ENCODE results near the gene HBG2. TPM values are rescaled to one million over a fixed set of nuclear protein-coding genes. Genes with fewer than 3 reads are reported as not detected.

Gene HBG2
- total and polyA plus RNA-seq, 2 of the 4 experiments (the other 2 are of a cell fraction), result 0.54 TPM; not detected in 1

- Histone ChIP-seq H4K91ac (ENCODE audit: insufficient read depth, low read depth, low read length) (no peak overlapping the region), H3K9me1 (ENCODE audit: insufficient read depth, low read length) (no peaks in the 10 kb centered on the region), H3K27me3 (ENCODE audit: control insufficient read depth, insufficient read depth, low read length) (no peaks in the 10 kb centered on the region), H4K5ac (ENCODE audit: low read depth, low read length) (0 out of 2 replicates have a peak overlapping the region, but pooled peaks have one; percentile 29), H2AK5ac (ENCODE audit: low read depth, low read length) (no peak overlapping the region), H4K20me1 (ENCODE audit: insufficient read depth, low read length) (no peaks in the 10 kb centered on the region), H3K56ac (ENCODE audit: extremely low read depth, insufficient read depth, low read length) (no peak overlapping the region), H3K23ac (ENCODE audit: low read depth, low read length) (no peak overlapping the region), H3K79me1 (ENCODE audit: low read depth in 1 of 2, low read length in 2 of 2) (no peaks in the 10 kb centered on the region), H2BK5ac (ENCODE audit: low read depth, low read length, poor library complexity, severe bottlenecking) (no peak overlapping the region), H3K4me2 (ENCODE audit: low read depth, low read length) (no peak overlapping the region), H3K36me3 (ENCODE audit: control insufficient read depth, insufficient read depth, low read length) (no peaks in the 10 kb centered on the region), H2AFZ (replicated peaks; ENCODE audit: low read length, poor library complexity) (no peak overlapping the region), H3K4me3 (ENCODE audit: insufficient read depth, low read depth, low read length) (no peak overlapping the region), H2BK120ac (ENCODE audit: low read depth, low read length) (no peak overlapping the region), H3K9me3 (ENCODE audit: control insufficient read depth, insufficient read depth, low read length) (no peaks in the 10 kb centered on the region), H3K9ac (ENCODE audit: low read depth, low read length) (no peak overlapping the region), H3K14ac (replicated peaks; ENCODE audit: low read depth, low read length) (no peak overlapping the region), H2AK9ac (replicated peaks; ENCODE audit: low read depth, low read length, poor library complexity) (no peak overlapping the region), H4K8ac (ENCODE audit: low read depth in 2 of 2, low read length in 2 of 2) (no peak overlapping the region), H3K27ac (ENCODE audit: insufficient read depth, low read length) (no peak overlapping the region), H2BK15ac (ENCODE audit: low read depth, low read length) (no peak overlapping the region), H3K18ac (ENCODE audit: low read depth, low read length) (peak overlapping the region; percentile 61; the same call in 1 of the 2 replicates), H2BK20ac (ENCODE audit: low read depth, low read length) (no peak overlapping the region), H3K4ac (ENCODE audit: low read depth, low read length) (no peak overlapping the region), H3K4me1 (ENCODE audit: control insufficient read depth, insufficient read depth, low read length) (no peaks in the 10 kb centered on the region)
- no TSS peak for BruUV-seq (replicated peaks)
- intact Hi-C loops (cut with micrococcal nuclease), result no loop called here
- dilution Hi-C loops (cut with HindIII; ENCODE audit: low sequenced_read_pairs, unreplicated experiment), result no loop called here
- ChIA-PET POLR2A (ENCODE audit: unreplicated experiment) (no interaction called here), CTCF (no interaction called here)
- no peak for TF ChIP-seq USF2 (IDR thresholded peaks at IDR 0.05; ENCODE audit: low read depth, low read length)
- TF ChIP-seq NFE2L2 (IDR thresholded peaks at IDR 0.05; ENCODE audit: low read depth, low read length), result no peak
- no peak for TF ChIP-seq FOS (IDR thresholded peaks at IDR 0.05; ENCODE audit: low read depth, low read length)
- no peak for TF ChIP-seq MXI1 (IDR thresholded peaks at IDR 0.05; ENCODE audit: borderline replicate concordance, low read depth, low read length)
- no peak for TF ChIP-seq CTCF (conservative IDR thresholded peaks at IDR 0.05; ENCODE audit: low read depth, low read length)
- no peak for TF ChIP-seq RAD21 (IDR thresholded peaks at IDR 0.05; ENCODE audit: low read length)
- TF ChIP-seq CHD1 (IDR thresholded peaks at IDR 0.05; ENCODE audit: low read depth, low read length), result no peak
- no peak for TF ChIP-seq RFX5 (IDR thresholded peaks at IDR 0.05; ENCODE audit: low read depth, low read length)
- no peak for TF ChIP-seq BHLHE40 (IDR thresholded peaks at IDR 0.05; ENCODE audit: low read depth, low read length)
- TF ChIP-seq POLR2A (IDR thresholded peaks at IDR 0.05; ENCODE audit: low read depth, low read length), result no peak
- TF ChIP-seq MAZ (IDR thresholded peaks at IDR 0.05; ENCODE audit: borderline replicate concordance, low read depth, low read length), result no peak
- no peak for TF ChIP-seq CEBPB (IDR thresholded peaks at IDR 0.05; ENCODE audit: low read depth, low read length)
- TF ChIP-seq MAFK (IDR thresholded peaks at IDR 0.05; ENCODE audit: low read depth, low read length), result no peak
- TF ChIP-seq ELK1 (IDR thresholded peaks at IDR 0.05; ENCODE audit: borderline replicate concordance, low read depth, low read length), result no peak
- no CpG with 5 or more reads among the region's 5 CpGs for WGBS, 2 experiments (ENCODE audit: extremely low coverage in 2 of 2, insufficient read length in 1 of 2)
- in situ Hi-C loops (cut with MboI; ENCODE audit: low sequenced_read_pairs), result no loop called here
- ATAC-seq (ENCODE audit: low read depth), result no peak
- DNase-seq, result no peak
These were observed 26.5 kb downstream of the HBG2 start for GRCh38 chr11:5228124-5228523.

Data from IMR-90 (cell line).